ENCODE results near the gene PISD.

- no peak for TF ChIP-seq CTCF (conservative IDR thresholded peaks at IDR 0.05)
- no peak for TF ChIP-seq EZH2 (IDR thresholded peaks at IDR 0.05; ENCODE audit: low read depth)
These were observed 33.4 kb upstream of the PISD start for GRCh38 chr22:31695423-31695822.

Data from PC-9 (cell line).